Fibroblast of lung (primary cell): Measurements from ENCODE around the gene ITGBL1. TPM values are rescaled to one million over a fixed set of nuclear protein-coding genes. Genes with fewer than 3 reads are reported as not detected.

Experiments
- DNase-seq, 2 donors: peaks; one replicate each; pipeline versions ENCODE4 v3.0.0 to v3.0.0-alpha.2; 2010; ENCODE audit warnings: low read depth in 2 of 2
- H2AFZ ChIP-seq: 2 replicates; pipeline ENCODE4 v1.5.1; 2012; ENCODE audit warnings: low read length, control low read depth, inconsistent platforms
- H3K27ac ChIP-seq: 2 replicates; pipeline ENCODE4 v1.5.1; 2011; ENCODE audit warnings: low read length, control low read depth; ENCODE audit not compliant: insufficient read depth
- H3K27me3 ChIP-seq: 2 replicates; pipeline ENCODE4 v1.5.1; 2011; ENCODE audit warnings: mild to moderate bottlenecking, low read length; ENCODE audit not compliant: control insufficient read depth, insufficient read depth
- H3K36me3 ChIP-seq: 2 replicates; pipeline ENCODE4 v1.5.1; 2011; ENCODE audit warnings: low read length; ENCODE audit not compliant: control insufficient read depth, insufficient read depth
- H3K4me1 ChIP-seq: 2 replicates; pipeline ENCODE4 v1.5.1; 2011; ENCODE audit warnings: low read length; ENCODE audit not compliant: control insufficient read depth, insufficient read depth; ENCODE audit errors: extremely low read depth
- H3K4me2 ChIP-seq: 2 replicates; pipeline ENCODE4 v1.5.1; 2011; ENCODE audit warnings: low read length, control low read depth; ENCODE audit not compliant: insufficient read depth; ENCODE audit errors: extremely low read depth
- H3K4me3 ChIP-seq, 4 experiments: fragments of 200-600 bp in 1 of 4; sonication (generic) in 1 of 4; replicated peaks in 1 of 4; 2 replicates each; pipeline ENCODE4 v1.5.1; 2011 to 2016; ENCODE audit warnings: low read length in 4 of 4, low read depth in 3 of 4, mild to moderate bottlenecking in 3 of 4, control low read depth in 2 of 4, inconsistent platforms in 1 of 4, mixed read lengths in 1 of 4; ENCODE audit not compliant: insufficient read depth in 1 of 4; ENCODE audit errors: control extremely low read depth in 1 of 4
- H3K79me2 ChIP-seq: 2 replicates; pipeline ENCODE4 v1.5.1; 2012; ENCODE audit warnings: mild to moderate bottlenecking, low read length, inconsistent platforms; ENCODE audit not compliant: control insufficient read depth, insufficient read depth
- H3K9ac ChIP-seq: 2 replicates; pipeline ENCODE4 v1.5.1; 2011; ENCODE audit warnings: mild to moderate bottlenecking, low read length, control low read depth; ENCODE audit not compliant: insufficient read depth
- H3K9me3 ChIP-seq: 2 replicates; pipeline ENCODE4 v1.5.1; 2012; ENCODE audit warnings: low read depth, low read length; ENCODE audit not compliant: control insufficient read depth, insufficient read depth
- H4K20me1 ChIP-seq: 2 replicates; pipeline ENCODE4 v1.5.1; 2011; ENCODE audit warnings: low read length; ENCODE audit not compliant: control insufficient read depth, insufficient read depth; ENCODE audit errors: extremely low read depth
- EZH2 ChIP-seq: IDR thresholded peaks from 2 replicates; pipeline ENCODE4 v1.5.1; 2012; ENCODE audit warnings: low read length, control low read depth, mild to moderate bottlenecking; ENCODE audit errors: missing control alignments
- polyA plus RNA-seq, 2 donors: library from polyadenylated mRNA; depleted of rRNA in 1 of 2; stranded (reverse) in 1 of 2; unstranded in 1 of 2; fragments of >200 nt; gene quantifications; 2 replicates each; pipeline ENCODE4 v1.2.1, GENCODE V29; 2011 to 2012; ENCODE audit warnings: missing spikeins in 1 of 2
- total RNA-seq: library from RNA; depleted of rRNA; stranded (reverse); fragments of >200 nt; gene quantifications from 2 replicates; pipeline ENCODE4 v1.2.1, GENCODE V29; 2014
- TF ChIP-seq, protein P1 (sequence below), 2 donors: IDR thresholded peaks in 1 of 2; conservative IDR thresholded peaks in 1 of 2; 1 replicate in 1 of 2; 2 replicates in 1 of 2; pipeline ENCODE4 v1.5.1; 2011 to 2012; ENCODE audit warnings: low read length in 2 of 2, control low read depth in 1 of 2, inconsistent platforms in 1 of 2, low read depth in 1 of 2, mild to moderate bottlenecking in 1 of 2

Gene ITGBL1
- total and polyA plus RNA-seq, 2 donors (not counting 1 experiment from before 2014, with no cell fraction given): 45.1 to 87.4 TPM

DNA sequence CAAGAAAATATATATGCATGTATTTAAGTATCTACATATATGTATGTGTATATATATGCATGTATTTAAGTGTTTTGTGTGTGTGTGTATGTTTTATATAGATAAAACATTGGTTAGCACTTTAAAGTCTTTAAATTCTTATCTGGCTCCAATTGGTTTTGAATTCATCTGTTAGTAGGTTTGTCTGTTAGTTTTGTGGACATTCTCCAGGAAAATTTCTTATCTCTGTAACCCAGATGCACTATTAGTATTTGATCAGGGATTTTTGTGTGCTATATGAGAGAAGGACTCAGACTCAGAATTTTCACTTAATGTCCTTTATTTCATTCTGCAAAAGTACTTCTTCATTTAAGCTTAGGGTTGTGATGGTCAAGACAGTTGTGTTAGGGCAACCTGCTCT, 103.1 kb downstream of the ITGBL1 start:
- TF ChIP-seq EZH2: no peak
- TF ChIP-seq, protein P1, sequence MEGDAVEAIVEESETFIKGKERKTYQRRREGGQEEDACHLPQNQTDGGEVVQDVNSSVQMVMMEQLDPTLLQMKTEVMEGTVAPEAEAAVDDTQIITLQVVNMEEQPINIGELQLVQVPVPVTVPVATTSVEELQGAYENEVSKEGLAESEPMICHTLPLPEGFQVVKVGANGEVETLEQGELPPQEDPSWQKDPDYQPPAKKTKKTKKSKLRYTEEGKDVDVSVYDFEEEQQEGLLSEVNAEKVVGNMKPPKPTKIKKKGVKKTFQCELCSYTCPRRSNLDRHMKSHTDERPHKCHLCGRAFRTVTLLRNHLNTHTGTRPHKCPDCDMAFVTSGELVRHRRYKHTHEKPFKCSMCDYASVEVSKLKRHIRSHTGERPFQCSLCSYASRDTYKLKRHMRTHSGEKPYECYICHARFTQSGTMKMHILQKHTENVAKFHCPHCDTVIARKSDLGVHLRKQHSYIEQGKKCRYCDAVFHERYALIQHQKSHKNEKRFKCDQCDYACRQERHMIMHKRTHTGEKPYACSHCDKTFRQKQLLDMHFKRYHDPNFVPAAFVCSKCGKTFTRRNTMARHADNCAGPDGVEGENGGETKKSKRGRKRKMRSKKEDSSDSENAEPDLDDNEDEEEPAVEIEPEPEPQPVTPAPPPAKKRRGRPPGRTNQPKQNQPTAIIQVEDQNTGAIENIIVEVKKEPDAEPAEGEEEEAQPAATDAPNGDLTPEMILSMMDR (conservative IDR thresholded peaks at IDR 0.05 in 1 of 2, IDR thresholded peaks at IDR 0.05 in 1 of 2; ENCODE audit: low read depth in 1 of 2, low read length in 2 of 2): no peak
- Histone ChIP-seq H4K20me1 (no peaks in the 10 kb centered on the region), H3K27me3 (no peaks in the 10 kb centered on the region), H3K36me3 (no peaks in the 10 kb centered on the region), H2AFZ (no peak overlapping the region), H3K4me3 (no peak overlapping the region), H3K9ac (no peak overlapping the region), H3K9me3 (no peaks in the 10 kb centered on the region), H3K27ac (no peak overlapping the region), H3K4me2 (no peak overlapping the region), H3K79me2 (no peaks in the 10 kb centered on the region), H3K4me1 (no peaks in the 10 kb centered on the region)
- no peak for DNase-seq

DNA sequence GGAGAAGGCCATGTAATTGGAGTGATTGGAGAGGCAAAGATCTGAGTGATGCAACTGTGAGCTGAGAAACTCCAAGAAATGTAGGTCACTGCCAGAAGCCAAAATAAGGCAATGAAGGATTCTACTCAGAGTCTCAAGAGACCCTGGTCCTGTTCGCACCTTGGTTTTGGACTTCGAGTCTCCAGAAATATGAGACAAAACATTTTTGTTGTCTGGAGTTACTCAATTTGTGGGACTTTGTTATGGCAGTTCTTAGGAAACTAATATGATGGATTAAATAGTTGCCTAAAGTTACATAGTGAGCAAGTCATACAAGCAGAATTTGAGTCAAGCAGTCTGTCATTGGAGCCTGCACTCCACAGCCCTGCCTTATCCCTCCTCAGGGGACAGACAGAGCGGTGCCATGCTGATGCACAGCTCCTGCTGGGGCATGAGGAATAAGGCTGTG, 104.2 kb downstream of the ITGBL1 start:
- Histone ChIP-seq H3K4me1 (no peaks in the 10 kb centered on the region), H3K4me3 (no peak overlapping the region), H3K9ac (no peak overlapping the region), H3K27me3 (no peaks in the 10 kb centered on the region), H4K20me1 (no peaks in the 10 kb centered on the region), H3K79me2 (no peaks in the 10 kb centered on the region), H2AFZ (no peak overlapping the region), H3K4me2 (no peak overlapping the region), H3K36me3 (no peaks in the 10 kb centered on the region), H3K9me3 (no peaks in the 10 kb centered on the region), H3K27ac (no peak overlapping the region)
- DNase-seq: peak in 1 of 2 donors; percentile 67
- no peak for TF ChIP-seq EZH2
- TF ChIP-seq, protein P1 (conservative IDR thresholded peaks at IDR 0.05 in 1 of 2, IDR thresholded peaks at IDR 0.05 in 1 of 2; ENCODE audit: low read depth in 1 of 2, low read length in 2 of 2): no peak

DNA sequence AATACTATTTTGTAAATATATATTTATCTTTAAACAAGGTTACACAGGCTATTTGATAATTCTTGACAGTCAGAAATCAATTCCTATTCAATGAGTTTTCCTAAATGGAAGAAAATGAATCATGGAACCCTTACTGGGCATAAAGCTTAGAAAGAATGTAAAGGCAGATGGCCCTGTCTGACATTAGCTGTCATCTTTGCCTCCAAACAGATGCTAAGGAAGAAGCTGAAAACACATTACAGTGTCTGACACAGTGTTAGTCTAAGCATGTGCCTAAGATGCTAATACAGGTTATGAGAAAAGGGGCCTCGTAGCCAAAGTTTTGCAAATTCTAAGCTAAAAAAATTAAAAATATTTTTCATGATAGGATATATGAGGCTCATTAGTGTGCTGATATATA, 112.8 kb downstream of the ITGBL1 start:
- H3K27me3 ChIP-seq: no peaks in the 10 kb centered on the region
- no peak overlapping the region for H2AFZ ChIP-seq
- no peak overlapping the region for H3K9ac ChIP-seq
- no peak overlapping the region for H3K4me2 ChIP-seq
- H4K20me1 ChIP-seq: no peaks in the 10 kb centered on the region
- H3K27ac ChIP-seq: no peak overlapping the region
- no peaks in the 10 kb centered on the region for H3K9me3 ChIP-seq
- H3K79me2 ChIP-seq: no peaks in the 10 kb centered on the region
- no peak overlapping the region for H3K4me3 ChIP-seq
- no peak for TF ChIP-seq EZH2
- TF ChIP-seq, protein P1 (conservative IDR thresholded peaks at IDR 0.05 in 1 of 2, IDR thresholded peaks at IDR 0.05 in 1 of 2; ENCODE audit: low read depth in 1 of 2, low read length in 2 of 2): no peak
- H3K36me3 ChIP-seq: no peaks in the 10 kb centered on the region
- H3K4me1 ChIP-seq: no peaks in the 10 kb centered on the region
- no peak for DNase-seq
